Measurements from ENCODE around the gene EMILIN3. TPM values are rescaled to one million over a fixed set of nuclear protein-coding genes. Genes with fewer than 3 reads are reported as not detected.

The EMILIN3 gene
- total RNA-seq, 6 experiments from 2014 or later, result not detected

DNA sequence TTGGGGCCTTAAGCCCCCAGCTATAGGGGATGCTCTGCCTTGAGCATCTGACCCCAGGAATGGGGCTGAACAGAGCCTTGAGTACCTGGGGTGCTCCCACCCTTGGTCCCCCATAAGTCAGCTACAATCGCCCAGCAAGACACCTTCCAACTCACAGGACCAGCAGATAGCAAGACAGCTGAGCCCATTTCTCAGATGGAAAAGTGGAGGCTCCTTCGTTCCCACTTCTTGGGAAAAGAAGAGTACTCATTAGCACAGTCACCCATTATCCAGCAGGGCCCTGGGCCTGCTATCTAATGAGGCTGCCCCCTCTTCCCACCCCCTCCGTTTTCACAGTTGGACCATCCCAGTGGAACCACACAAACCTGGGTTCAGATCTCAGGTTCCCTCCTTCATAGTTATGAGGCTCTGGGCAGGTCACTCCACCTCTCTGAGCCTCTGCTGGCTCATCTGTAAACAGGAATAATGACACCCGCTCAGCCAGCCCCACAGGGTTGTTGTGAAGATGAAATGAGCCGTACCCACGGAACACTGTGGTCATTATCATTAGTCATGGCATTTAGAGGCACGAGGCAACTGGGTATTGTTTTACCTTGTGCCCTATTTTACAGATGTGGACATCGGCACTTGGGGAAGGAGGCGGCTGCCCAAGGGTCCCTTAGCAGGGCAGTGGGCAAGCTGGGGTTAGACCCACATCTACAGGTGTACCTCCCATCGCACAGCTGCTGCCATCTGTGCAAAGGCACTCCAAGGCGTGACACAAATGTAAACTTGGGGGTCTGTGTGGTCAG is 21.5 kb downstream of the EMILIN3 start:
- Mint-ChIP-seq H3K9me3 (no peaks in the 10 kb centered on the region), H3K27ac (no peak overlapping the region), H3K27me3 (ENCODE audit: insufficient read depth) (no peaks in the 10 kb centered on the region), H3K36me3 (ENCODE audit: low read depth) (peaks cover 4% of the 10 kb centered on the region), H3K4me1 (ENCODE audit: low read depth) (peaks cover 25% of the 10 kb centered on the region), H3K4me3 (no peak overlapping the region)
- no peak for DNase-seq
- no peak for TF ChIP-seq CTCF (IDR thresholded peaks at IDR 0.05)

DNA sequence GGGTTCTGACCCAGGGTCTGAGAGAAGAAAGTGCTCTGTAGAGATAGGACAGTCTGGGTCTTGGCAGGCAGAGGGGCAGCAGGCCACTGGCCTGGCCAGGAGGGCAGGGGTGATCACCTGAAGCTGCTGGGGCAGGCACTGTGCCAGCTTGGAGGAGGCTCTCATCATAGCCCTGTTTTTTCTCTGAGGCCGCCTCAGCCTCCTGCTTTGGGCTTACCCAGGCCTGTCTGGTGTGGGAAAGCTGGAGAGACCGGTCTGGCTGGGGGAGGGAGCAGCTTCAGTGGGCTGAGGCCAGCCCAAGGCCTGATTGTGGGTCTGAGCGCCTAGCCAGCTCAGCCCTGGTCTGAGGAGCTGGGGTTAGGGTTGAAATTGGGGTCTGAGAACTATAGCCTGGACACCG is 22.1 kb downstream of the EMILIN3 start:
- Mint-ChIP-seq H3K36me3 (ENCODE audit: low read depth) (peaks cover 4% of the 10 kb centered on the region), H3K4me1 (ENCODE audit: low read depth) (peaks cover 32% of the 10 kb centered on the region), H3K9me3 (no peaks in the 10 kb centered on the region), H3K4me3 (no peak overlapping the region), H3K27ac (no peak overlapping the region), H3K27me3 (ENCODE audit: insufficient read depth) (no peaks in the 10 kb centered on the region)
- no peak for TF ChIP-seq CTCF (IDR thresholded peaks at IDR 0.05)
- DNase-seq, result no peak

GRCh38 chr20:41342474-41343464 is 23.8 kb downstream of the EMILIN3 start:
- H3K4me1 Mint-ChIP-seq (ENCODE audit: low read depth), result peaks cover 31% of the 10 kb centered on the region
- H3K36me3 Mint-ChIP-seq (ENCODE audit: low read depth), result peaks cover under 1% of the 10 kb centered on the region
- no peak for DNase-seq
- no peak for TF ChIP-seq CTCF (IDR thresholded peaks at IDR 0.05)
- H3K27me3 Mint-ChIP-seq (ENCODE audit: insufficient read depth), result no peaks in the 10 kb centered on the region
- H3K27ac Mint-ChIP-seq, result peak overlapping the region; percentile 3; the same call in 1 of the 2 replicates
- H3K9me3 Mint-ChIP-seq, result no peaks in the 10 kb centered on the region
- H3K4me3 Mint-ChIP-seq, result peak overlapping the region; percentile 14; the same call in 1 of the 2 replicates

- Mint-ChIP-seq H3K27me3 (ENCODE audit: insufficient read depth) (no peaks in the 10 kb centered on the region), H3K27ac (peak within 1 kb of the TSS; percentile 78), H3K4me1 (ENCODE audit: low read depth) (peaks cover 29% of the 10 kb centered on the region), H3K36me3 (ENCODE audit: low read depth) (no peaks in the 10 kb centered on the region), H3K9me3 (no peaks in the 10 kb centered on the region), H3K4me3 (peak within 1 kb of the TSS; percentile 87)
- peak; percentile 22 for TF ChIP-seq CTCF (IDR thresholded peaks at IDR 0.05)
- DNase-seq, result peak; percentile 84
These were observed 26.1 kb downstream of the EMILIN3 start, which contains the start of gene LPIN3 for GRCh38 chr20:41340327-41341055. Gene LPIN3, plus strand, starts transcription at chr20:41340821. Its CDS starts 4,983 bp downstream, at chr20:41345804.

DNA sequence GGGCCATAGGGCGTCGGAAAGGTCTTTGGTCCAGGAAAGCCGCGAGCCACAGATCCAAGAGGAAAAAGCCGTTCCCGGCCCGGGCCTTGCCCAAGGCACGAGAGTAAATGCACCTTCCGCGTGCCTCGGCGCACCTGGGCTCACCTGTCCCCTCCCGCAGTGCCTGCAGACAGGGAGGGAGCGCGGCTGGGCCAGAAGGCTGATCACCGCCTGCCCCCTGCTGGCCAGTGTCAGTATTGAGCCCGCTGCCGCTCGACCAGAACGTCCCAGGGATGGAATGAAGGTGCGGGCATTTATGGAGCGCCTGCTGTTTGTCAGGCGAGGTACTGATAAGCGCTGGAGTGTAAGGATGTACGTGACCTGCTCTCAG is 26.7 kb downstream of the EMILIN3 start:
- Mint-ChIP-seq H3K4me1 (ENCODE audit: low read depth) (peaks cover 29% of the 10 kb centered on the region), H3K4me3 (peak overlapping the region; percentile 87), H3K27ac (peak overlapping the region; percentile 78), H3K36me3 (ENCODE audit: low read depth) (no peaks in the 10 kb centered on the region), H3K9me3 (no peaks in the 10 kb centered on the region), H3K27me3 (ENCODE audit: insufficient read depth) (no peaks in the 10 kb centered on the region)
- peak; percentile 100 for TF ChIP-seq CTCF (IDR thresholded peaks at IDR 0.05)
- peak; percentile 65 for DNase-seq

Measured in HFFc6 (cell line).